K562 treated with DMSO at 1 percent for 12 hours (cell line): Measurements from ENCODE around the gene GARIN5B. TPM values are rescaled to one million over a fixed set of nuclear protein-coding genes. Genes with fewer than 3 reads are reported as not detected.

ENCODE experiments used
- total RNA-seq: library from RNA; unstranded; fragments of 300-600 nt; gene quantifications from 2 replicates; pipeline ENCODE4 v1.2.3, GENCODE V29; 2022; ENCODE audit not compliant: insufficient read depth

Gene GARIN5B
- not detected in 2 replicates for total RNA-seq

DNA sequence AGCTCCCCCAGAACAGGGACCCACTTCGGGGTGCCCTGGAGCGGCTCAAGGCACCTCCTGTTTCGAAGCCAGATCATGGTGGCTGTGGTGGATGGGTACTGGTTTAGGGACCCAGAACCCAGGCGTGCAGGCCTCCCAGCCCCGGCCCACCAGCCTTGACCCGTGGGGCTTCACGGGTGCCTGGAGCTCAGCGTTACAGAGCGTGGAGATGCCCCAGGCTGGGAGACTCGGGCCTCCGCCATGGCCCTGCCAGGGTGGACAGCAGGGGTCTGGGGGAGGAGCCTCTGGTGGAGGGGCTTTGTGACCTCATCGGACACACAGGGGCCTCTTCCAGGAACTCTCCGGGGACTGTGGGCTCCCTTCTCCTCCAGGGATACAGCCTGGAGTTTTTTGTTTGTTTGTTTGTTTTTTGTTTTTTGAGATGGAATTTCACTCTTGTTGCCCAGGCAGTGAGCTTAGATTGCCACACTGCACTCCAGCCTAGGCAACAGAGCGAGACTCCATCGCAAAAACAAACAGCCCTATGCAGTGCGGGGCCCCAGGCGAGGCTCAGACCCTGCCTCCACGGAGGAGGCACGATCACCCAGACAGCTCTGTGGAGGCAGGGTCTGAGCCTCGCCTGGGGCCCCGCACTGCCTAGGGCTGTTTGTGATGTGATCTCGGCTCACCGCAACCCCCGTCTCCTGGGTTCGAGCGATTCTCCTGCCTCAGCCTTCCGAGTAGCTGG lies at the start of gene GARIN5B:
TSS of gene GARIN5B (minus strand) at position 271 of the 727 bp plus-strand sequence. CDS start at position 77, 194 bp downstream.

DNA sequence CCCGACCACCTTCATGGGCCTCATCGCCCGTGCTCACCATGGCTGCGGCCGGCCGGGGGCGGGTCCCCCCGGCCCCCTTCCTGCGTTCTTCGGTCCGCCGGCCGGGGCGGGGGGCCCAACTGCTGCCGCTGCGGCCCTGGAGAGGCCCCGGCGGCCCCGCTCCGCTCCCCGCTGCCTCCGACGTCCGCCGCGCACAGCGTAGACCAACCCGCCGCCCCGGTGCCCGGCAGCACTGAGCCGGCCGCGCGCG lies 44.4 kb upstream of the GARIN5B start, which contains the start of gene UBE2S:
TSS of gene UBE2S (minus strand) at position 239 of the 250 bp plus-strand sequence. CDS start at position 40, 199 bp downstream.

DNA sequence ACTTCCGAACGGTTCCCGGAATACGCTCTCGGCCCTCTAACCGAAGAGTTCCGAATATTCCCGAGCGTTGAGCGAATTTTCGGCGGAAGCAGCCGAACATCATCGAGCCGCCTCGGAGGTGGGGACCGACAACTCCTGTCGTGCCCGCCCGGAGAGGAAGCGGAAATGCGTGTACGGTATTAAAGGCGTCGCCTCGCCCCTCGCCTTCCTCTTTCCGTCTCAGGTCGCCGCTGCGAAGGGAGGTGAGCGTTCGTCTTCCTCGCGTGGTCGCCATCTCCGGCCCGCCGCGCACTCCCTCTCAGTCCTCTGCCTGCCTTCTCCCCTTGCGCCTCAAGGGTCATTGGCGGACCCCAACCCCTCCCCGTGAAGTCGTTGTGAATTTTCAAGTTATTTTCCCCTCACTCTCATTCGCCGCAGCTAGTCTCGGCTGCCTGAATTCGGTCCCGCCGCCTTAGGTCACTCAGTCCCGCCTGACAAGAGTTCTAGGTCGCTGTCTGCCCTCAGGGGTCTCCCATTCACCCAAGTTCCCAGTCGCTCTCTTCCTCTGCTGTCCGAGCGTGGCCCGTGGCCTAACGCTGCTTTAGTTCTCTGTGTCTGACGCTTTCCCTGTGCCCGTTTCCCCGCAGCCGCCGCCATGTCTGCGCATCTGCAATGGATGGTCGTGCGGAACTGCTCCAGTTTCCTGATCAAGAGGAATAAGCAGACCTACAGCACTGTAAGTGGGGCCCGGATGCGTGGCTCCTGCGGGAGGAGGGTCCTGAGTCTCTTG lies 22.8 kb upstream of the GARIN5B start, which contains the start of gene RPL28:
TSS of gene RPL28 (plus strand) at position 209 of the 769 bp plus-strand sequence. CDS start at position 635, 426 bp downstream.

DNA sequence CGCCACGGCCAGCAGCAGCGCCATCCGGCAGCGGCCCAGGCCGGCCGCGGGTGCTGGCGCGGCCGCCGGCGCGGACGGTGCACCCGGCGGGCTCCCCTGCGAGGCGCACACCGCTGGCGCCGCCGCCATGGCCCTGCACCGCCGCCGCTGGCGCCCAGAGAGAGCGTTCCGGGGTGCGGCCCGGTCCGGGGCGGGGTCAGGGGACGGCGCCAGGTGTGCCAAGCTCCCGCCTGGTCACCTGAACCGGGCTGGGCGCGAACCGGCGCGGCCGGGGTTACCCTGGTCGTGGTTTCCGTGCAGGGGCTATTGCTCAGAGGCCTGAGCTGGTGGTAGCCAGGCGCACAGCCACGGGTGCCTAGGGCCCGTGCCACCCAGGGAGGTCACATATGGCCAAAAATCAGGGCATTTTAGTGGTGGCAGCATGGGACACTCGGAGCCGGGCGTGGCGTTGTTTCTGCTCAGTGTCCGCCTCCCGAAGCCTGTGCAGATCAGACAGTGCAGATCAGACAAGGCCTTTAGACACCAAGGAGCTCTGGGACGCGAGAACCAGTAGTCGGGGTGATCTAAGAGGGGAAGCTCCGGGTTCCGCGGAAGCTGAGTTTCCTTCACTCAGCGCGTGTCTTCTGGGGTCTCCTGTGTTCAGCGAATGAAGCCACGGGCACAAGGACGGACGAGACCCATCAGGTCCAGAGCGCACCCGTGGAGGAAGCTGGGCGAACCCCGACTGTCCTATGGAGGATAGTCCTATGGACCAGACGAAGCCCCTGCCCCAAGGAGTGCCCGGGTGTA lies 21.3 kb upstream of the GARIN5B start, which contains the start of gene TMEM238:
TSS of gene TMEM238 (minus strand) at position 162 of the 789 bp plus-strand sequence. CDS start at position 129, 33 bp downstream.

DNA sequence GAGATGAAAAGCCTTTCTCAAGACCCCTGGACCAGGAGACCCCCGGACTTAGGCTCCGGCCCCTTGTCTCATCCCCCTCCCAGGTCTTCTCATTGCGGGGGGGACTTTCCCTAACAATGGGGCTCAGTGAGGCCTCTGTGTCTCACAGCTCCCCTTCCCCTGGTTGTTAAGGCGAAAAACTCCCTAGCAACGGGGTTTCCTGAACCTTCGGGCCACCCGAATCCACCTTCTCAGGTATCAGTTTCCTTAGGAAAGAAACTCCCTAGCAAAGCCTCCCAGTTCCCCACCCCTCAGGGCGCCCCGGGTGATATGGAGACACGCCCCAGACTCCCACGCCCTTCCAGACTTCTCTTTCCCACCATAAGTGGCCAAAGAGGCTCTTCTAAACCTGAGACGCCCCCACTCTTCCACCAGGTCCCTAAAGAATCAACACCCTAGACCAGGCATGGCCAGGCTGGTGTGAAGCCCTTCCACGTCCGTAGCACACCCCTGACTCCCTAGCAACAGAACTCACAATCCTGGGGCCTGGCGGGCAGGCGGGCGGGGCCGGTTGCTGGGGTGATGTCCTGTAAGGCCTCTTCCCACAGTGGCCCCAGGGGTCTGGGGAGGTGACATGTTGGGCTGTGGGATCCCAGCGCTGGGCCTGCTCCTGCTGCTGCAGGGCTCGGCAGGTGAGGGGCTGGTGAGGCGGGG lies 13.3 kb upstream of the GARIN5B start, which contains the start of gene TMEM190:
TSS of gene TMEM190 (plus strand) at position 586 of the 693 bp plus-strand sequence. CDS start at position 614, 28 bp downstream.

DNA sequence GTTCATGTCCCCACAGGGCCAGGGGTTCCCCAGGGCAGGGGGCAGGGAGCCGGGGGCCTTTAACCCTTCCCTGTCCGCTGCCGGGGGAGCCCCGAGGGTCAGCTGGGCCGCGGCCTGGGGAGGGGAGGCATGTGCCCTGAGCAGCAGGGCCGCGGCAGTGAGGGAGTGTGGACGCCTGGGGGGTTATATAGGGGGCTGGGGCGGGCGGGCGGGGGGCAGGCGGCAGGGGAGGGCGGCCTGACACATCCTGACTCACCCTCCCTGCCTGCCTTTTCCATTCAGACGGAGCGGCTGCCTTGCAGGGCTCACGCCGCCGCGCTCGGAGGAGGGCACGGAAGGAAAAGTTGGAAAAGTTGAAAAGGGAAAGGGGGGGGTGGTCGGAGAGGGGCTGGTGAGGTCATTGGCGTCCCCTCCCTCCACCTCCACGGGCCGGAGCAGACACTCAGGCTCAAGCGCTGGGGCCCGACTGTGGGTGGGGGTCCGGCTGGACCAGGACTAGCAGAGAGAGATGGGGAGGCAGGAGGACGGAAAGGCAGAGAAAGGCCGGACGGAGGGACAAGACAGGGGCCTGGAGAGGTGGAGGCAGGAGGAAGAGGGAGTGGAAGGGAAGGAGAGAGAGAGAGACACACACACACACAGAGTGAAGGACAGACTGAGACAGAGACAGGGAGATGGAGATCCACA lies 7.4 kb upstream of the GARIN5B start, which contains the start of gene IL11:
TSS of gene IL11 (minus strand) at position 159 of the 684 bp plus-strand sequence. CDS start at position 6, 153 bp downstream.

DNA sequence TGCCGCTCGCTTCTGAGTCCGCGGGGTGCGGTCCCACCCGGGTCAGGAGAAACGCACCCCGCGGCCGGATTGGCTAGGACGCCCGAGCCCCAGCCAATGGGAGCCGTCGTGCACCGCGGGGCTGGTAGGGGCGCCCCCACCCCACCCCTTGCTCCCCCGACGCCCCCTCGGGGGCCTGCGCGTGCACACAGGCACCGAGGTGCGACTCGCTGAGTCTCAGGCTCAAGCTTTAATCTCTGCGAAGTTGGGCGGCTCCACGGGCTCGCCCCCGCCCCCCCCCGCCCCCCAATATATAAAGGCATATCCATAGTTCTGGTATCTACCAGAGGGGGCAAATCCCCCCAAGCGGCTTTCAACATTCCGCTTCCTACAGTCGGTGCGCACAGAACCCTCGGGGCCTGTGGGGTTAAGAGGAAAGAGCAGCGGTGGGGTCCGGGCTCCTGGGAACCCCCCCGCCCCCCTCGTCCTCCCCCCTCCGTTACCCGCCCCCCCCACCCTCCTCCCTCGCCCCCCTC lies 8.3 kb downstream of the GARIN5B start, which contains the start of gene COX6B2:
TSS of gene COX6B2 (minus strand) at position 22 of the 515 bp plus-strand sequence. CDS start 198 bp downstream, outside the sequence.

DNA sequence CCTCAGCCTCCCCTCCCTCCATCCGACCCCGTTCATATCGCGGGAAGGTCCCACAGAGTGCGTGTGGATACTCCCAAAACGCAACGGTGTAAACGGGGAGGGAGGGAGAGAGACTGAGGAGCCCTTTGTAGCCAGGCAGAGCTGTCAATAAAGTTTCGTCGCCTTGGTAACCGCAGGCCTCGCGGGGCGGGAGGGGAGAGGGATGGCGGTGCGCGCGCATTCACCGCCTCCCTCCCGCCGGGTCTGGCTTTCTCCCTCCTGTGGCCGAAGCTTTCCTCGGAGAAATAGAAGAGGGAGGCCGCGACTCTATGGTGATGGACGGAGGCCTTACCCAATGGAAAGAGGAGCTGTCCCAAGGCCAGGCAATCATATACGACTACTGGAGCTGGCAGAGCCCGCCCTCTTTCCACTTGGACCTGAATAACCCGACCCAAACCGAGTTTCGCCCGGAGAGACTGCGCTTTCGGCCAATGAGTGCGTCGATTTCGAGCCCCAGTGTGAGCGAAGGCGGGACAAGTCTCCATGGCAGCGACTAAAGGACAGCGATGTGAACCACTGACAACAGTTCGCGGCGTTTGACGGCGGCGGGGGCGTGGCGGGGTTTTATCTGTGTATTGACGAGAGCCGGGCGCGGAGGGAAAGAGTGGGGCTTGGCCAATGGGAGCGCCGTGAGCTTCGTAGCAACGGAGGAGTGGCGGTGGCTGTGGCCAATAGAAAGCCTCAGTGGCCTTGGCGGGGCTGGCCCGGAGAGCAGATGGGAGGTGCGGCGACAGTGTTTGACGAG lies 23.8 kb downstream of the GARIN5B start, which contains the start of gene KMT5C:
TSS of gene KMT5C (plus strand) at position 772 of the 784 bp plus-strand sequence. CDS start 2,061 bp downstream, outside the sequence.

DNA sequence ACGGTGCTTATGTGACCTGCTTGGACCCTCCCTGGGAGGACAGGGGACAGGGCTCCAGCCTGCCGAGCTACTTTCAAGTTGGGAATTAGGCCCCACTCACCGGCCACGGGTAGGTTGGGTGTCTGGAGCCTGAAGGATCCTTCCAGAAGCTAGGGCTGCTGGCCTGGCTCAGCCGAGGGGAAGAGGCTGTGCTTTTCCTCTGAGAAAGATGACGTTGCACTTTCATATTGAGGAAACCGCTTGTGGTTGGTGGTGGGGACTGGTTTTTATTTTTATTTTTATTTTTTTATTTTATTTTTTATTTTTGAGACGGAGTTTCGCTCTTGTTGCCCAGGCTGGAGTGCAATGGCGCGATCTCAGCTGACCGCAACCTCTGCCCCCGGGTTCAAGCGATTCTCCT lies 37.9 kb downstream of the GARIN5B start, which contains the start of gene TMEM150B:
TSS of gene TMEM150B (minus strand) at position 170 of the 400 bp plus-strand sequence. CDS start 4,305 bp downstream, outside the sequence.

Other genes starting within 250 kb of the GARIN5B start
- gene PPP1R12C, start 245.6 kb downstream of the GARIN5B start, total RNA-seq = 85.5 and 96.1 TPM in 2 replicates
- gene TNNT1, start 214.1 kb downstream of the GARIN5B start, total RNA-seq = 273 and 285 TPM in 2 replicates
- 40.1 and 85.1 TPM in 2 replicates for gene TNNI3, start 205.5 kb downstream of the GARIN5B start, total RNA-seq
- 10.1 and 13.7 TPM in 2 replicates for gene DNAAF3, start 196.6 kb downstream of the GARIN5B start, total RNA-seq
- gene SYT5, start 183.0 kb downstream of the GARIN5B start, total RNA-seq = 1.7 and 2.5 TPM in 2 replicates
- gene PTPRH, start 153.8 kb downstream of the GARIN5B start, total RNA-seq = 21.5 and 35.6 TPM in 2 replicates
- 11.5 and 15.2 TPM in 2 replicates for gene TMEM86B, start 134.5 kb downstream of the GARIN5B start, total RNA-seq
- 46.2 and 90.6 TPM in 2 replicates for gene PPP6R1, start 104.2 kb downstream of the GARIN5B start, total RNA-seq
- 58.4 and 81.1 TPM in 2 replicates for gene HSPBP1, start 83.2 kb downstream of the GARIN5B start, total RNA-seq
- 4.5 and 10.7 TPM in 2 replicates for gene BRSK1, start 79.3 kb downstream of the GARIN5B start, total RNA-seq
- 2.9 and 5.4 TPM in 2 replicates for gene TMEM150B, start 37.9 kb downstream of the GARIN5B start, total RNA-seq
- gene KMT5C, start 23.4 kb downstream of the GARIN5B start, total RNA-seq = 51.9 and 64.6 TPM in 2 replicates
- 0.33 and 0.78 TPM in 2 replicates for gene COX6B2, start 8.5 kb downstream of the GARIN5B start, total RNA-seq
- not detected in 2 replicates for gene IL11, start 7.2 kb upstream of the GARIN5B start, total RNA-seq
- gene TMEM190, start 13.6 kb upstream of the GARIN5B start, total RNA-seq = not detected in 2 replicates
- 13.7 and 15.5 TPM in 2 replicates for gene TMEM238, start 21.0 kb upstream of the GARIN5B start, total RNA-seq
- gene RPL28, start 22.7 kb upstream of the GARIN5B start, total RNA-seq = 3,491 and 4,700 TPM in 2 replicates
- gene UBE2S, start 44.5 kb upstream of the GARIN5B start, total RNA-seq = 348 and 598 TPM in 2 replicates
- gene SHISA7, start 80.0 kb upstream of the GARIN5B start, total RNA-seq = 0.17 TPM in 1 of 2 replicates, not detected in the other
- gene ISOC2, start 98.4 kb upstream of the GARIN5B start, total RNA-seq = 50.7 and 69.5 TPM in 2 replicates
- not detected in 2 replicates for gene C19orf85, start 101.5 kb upstream of the GARIN5B start, total RNA-seq
- 6.1 and 15.4 TPM in 2 replicates for gene ZNF628, start 113.4 kb upstream of the GARIN5B start, total RNA-seq
- gene NAT14, start 121.9 kb upstream of the GARIN5B start, total RNA-seq = 25.8 and 60.9 TPM in 2 replicates
- 0.16 and 0.73 TPM in 2 replicates for gene SSC5D, start 125.2 kb upstream of the GARIN5B start, total RNA-seq
- not detected in 2 replicates for gene SBK2, start 173.9 kb upstream of the GARIN5B start, total RNA-seq
- not detected in 2 replicates for gene SBK3, start 182.3 kb upstream of the GARIN5B start, total RNA-seq
- 10.3 and 10.8 TPM in 2 replicates for gene ZNF579, start 217.6 kb upstream of the GARIN5B start, total RNA-seq
- gene FIZ1, start 236.3 kb upstream of the GARIN5B start, total RNA-seq = 9.3 and 21.2 TPM in 2 replicates
- gene ZNF524, start 237.0 kb upstream of the GARIN5B start, total RNA-seq = 35.5 and 41.6 TPM in 2 replicates
- gene ZNF865, start 242.4 kb upstream of the GARIN5B start, total RNA-seq = 21.0 and 34.2 TPM in 2 replicates